ENCODE data around the gene PMAIP1. TPM values are rescaled to one million over a fixed set of nuclear protein-coding genes. Genes with fewer than 3 reads are reported as not detected.

The PMAIP1 gene
- polyA plus RNA-seq, 1 donor (not counting 4 experiments of a cell fraction or from before 2014, with no cell fraction given): 49.1 TPM

DNA sequence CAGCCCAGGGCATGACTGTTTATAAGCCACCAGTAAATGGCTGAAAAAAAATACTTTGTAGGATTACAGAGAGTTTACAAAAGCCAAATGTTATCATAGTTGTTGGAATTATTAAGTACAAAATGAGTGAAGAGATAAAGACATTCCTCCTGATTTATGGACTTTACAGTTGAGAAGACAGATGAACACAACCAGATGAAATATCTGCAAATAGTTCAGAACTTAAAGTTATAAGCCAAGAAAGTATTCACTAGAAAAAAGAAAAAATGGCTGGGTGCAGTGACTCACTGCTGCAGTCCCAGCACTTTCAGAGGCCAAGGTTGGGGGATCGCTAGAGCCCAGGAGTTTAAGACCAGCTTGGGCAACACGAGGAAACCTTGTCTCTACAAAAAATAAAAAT, 11.2 kb downstream of the PMAIP1 start:
- Histone ChIP-seq H3K27ac (ENCODE audit: control insufficient read depth, insufficient read depth, low read length) (no peak overlapping the region), H3K4me2 (ENCODE audit: control insufficient read depth, extremely low read depth, insufficient read depth, low read depth, low read length) (no peak overlapping the region), H3K9ac (ENCODE audit: control insufficient read depth, extremely low read depth, insufficient read depth, low read length) (no peak overlapping the region), H3K9me3 (ENCODE audit: control insufficient read depth, low read depth, low read length) (no peaks in the 10 kb centered on the region), H2AFZ (ENCODE audit: control insufficient read depth, low read length) (no peak overlapping the region), H3K36me3 (ENCODE audit: control insufficient read depth in 2 of 2, extremely low read depth in 1 of 2, insufficient read depth in 2 of 2, low read length in 2 of 2) (no peaks in the 10 kb centered on the region), H3K4me1 (ENCODE audit: control insufficient read depth, extremely low read depth, insufficient read depth, low read length) (peaks cover 18% of the 10 kb centered on the region), H3K79me2 (ENCODE audit: control insufficient read depth, insufficient read depth, low read length) (no peaks in the 10 kb centered on the region), H3K4me3 (ENCODE audit: control insufficient read depth in 2 of 3, extremely low read depth in 1 of 3, insufficient read depth in 2 of 3, low read depth in 1 of 3, low read length in 3 of 3) (no peak overlapping the region), H3K27me3 (ENCODE audit: control insufficient read depth, extremely low read depth, insufficient read depth, low read length) (no peaks in the 10 kb centered on the region), H4K20me1 (ENCODE audit: control insufficient read depth, extremely low read depth, insufficient read depth, low read length) (no peaks in the 10 kb centered on the region), H3K9me1 (ENCODE audit: control insufficient read depth, extremely low read depth, insufficient read depth, low read length) (no peaks in the 10 kb centered on the region)
- FAIRE-seq: no peak
- TF ChIP-seq EZH2 (IDR thresholded peaks at IDR 0.05; ENCODE audit: low read length): no peak
- TF ChIP-seq, protein P1, sequence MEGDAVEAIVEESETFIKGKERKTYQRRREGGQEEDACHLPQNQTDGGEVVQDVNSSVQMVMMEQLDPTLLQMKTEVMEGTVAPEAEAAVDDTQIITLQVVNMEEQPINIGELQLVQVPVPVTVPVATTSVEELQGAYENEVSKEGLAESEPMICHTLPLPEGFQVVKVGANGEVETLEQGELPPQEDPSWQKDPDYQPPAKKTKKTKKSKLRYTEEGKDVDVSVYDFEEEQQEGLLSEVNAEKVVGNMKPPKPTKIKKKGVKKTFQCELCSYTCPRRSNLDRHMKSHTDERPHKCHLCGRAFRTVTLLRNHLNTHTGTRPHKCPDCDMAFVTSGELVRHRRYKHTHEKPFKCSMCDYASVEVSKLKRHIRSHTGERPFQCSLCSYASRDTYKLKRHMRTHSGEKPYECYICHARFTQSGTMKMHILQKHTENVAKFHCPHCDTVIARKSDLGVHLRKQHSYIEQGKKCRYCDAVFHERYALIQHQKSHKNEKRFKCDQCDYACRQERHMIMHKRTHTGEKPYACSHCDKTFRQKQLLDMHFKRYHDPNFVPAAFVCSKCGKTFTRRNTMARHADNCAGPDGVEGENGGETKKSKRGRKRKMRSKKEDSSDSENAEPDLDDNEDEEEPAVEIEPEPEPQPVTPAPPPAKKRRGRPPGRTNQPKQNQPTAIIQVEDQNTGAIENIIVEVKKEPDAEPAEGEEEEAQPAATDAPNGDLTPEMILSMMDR (optimal IDR thresholded peaks at IDR 0.05 in 1 of 3, IDR thresholded peaks at IDR 0.05 in 1 of 3, conservative IDR thresholded peaks at IDR 0.05 in 1 of 3; ENCODE audit: extremely low read depth in 1 of 3, insufficient read depth in 2 of 3, low read length in 3 of 3): no peak
- dilution Hi-C loops (cut with MboI; ENCODE audit: extremely low pct_ligation_motif_present, low sequenced_read_pairs): no loop called here
- no peak for DNase-seq (ENCODE audit: low read depth, low spot score)

DNA sequence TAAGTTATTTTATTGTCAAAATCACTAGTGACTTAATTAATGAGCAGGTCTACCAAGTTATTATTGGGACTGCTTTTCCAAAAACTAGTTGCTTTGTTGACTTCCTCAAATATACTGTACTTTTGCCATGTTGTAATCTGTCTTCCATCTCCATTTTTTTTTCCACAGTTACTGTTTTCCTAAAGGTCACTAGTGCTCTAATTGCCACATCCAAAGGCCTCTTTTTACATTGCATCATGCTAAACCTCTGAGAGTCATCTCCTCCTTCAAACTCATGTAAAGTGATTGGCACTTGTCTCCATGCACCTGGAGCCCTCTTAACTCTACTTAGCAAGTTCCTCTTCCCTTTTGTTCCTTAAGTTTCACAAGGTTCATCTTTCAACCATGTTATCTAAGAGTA, 11.8 kb downstream of the PMAIP1 start:
- Histone ChIP-seq H2AFZ (ENCODE audit: control insufficient read depth, low read length) (no peak overlapping the region), H3K79me2 (ENCODE audit: control insufficient read depth, insufficient read depth, low read length) (no peaks in the 10 kb centered on the region), H3K4me3 (ENCODE audit: control insufficient read depth in 2 of 3, extremely low read depth in 1 of 3, insufficient read depth in 2 of 3, low read depth in 1 of 3, low read length in 3 of 3) (no peak overlapping the region), H3K36me3 (ENCODE audit: control insufficient read depth in 2 of 2, extremely low read depth in 1 of 2, insufficient read depth in 2 of 2, low read length in 2 of 2) (no peaks in the 10 kb centered on the region), H3K4me1 (ENCODE audit: control insufficient read depth, extremely low read depth, insufficient read depth, low read length) (peaks cover 18% of the 10 kb centered on the region), H3K4me2 (ENCODE audit: control insufficient read depth, extremely low read depth, insufficient read depth, low read depth, low read length) (no peak overlapping the region), H3K9me1 (ENCODE audit: control insufficient read depth, extremely low read depth, insufficient read depth, low read length) (no peaks in the 10 kb centered on the region), H4K20me1 (ENCODE audit: control insufficient read depth, extremely low read depth, insufficient read depth, low read length) (no peaks in the 10 kb centered on the region), H3K9ac (ENCODE audit: control insufficient read depth, extremely low read depth, insufficient read depth, low read length) (no peak overlapping the region), H3K27ac (ENCODE audit: control insufficient read depth, insufficient read depth, low read length) (no peak overlapping the region), H3K27me3 (ENCODE audit: control insufficient read depth, extremely low read depth, insufficient read depth, low read length) (no peaks in the 10 kb centered on the region), H3K9me3 (ENCODE audit: control insufficient read depth, low read depth, low read length) (no peaks in the 10 kb centered on the region)
- DNase-seq (ENCODE audit: low read depth, low spot score) (no peak), FAIRE-seq (peak; percentile 72)
- dilution Hi-C loops (cut with MboI; ENCODE audit: extremely low pct_ligation_motif_present, low sequenced_read_pairs): no loop called here
- no peak for TF ChIP-seq EZH2 (IDR thresholded peaks at IDR 0.05; ENCODE audit: low read length)
- TF ChIP-seq, protein P1 (optimal IDR thresholded peaks at IDR 0.05 in 1 of 3, IDR thresholded peaks at IDR 0.05 in 1 of 3, conservative IDR thresholded peaks at IDR 0.05 in 1 of 3; ENCODE audit: extremely low read depth in 1 of 3, insufficient read depth in 2 of 3, low read length in 3 of 3): no peak
